HepG2 (cell line): ENCODE results near the gene CHST4. TPM values are rescaled to one million over a fixed set of nuclear protein-coding genes. Genes with fewer than 3 reads are reported as not detected.

Experiments used
- ATAC-seq: fragments of 200-7000 bp; cut with Tn5 transposase; 3 replicates; pipeline ENCODE4 v1.9.1; 2020; ENCODE audit warnings: mild to moderate bottlenecking, moderate library complexity
- BruUV-seq: library from RNA; stranded (reverse); fragments of 400-500 nt; replicated peaks from 2 replicates; lab custom pipeline; 2021; lab: Mats Ljungman, UMichigan
- CTCF ChIA-PET: fragments of 300-600 bp; formaldehyde crosslinking; extraction: SDS; loops from one replicate; lab custom pipeline; 2021; ENCODE audit warnings: low total read pairs, inconsistent platforms, low intra/inter-chr PET ratio; lab: Yijun Ruan, JAX
- POLR2A ChIA-PET: fragments of 350-600 bp; sonication (Branson Sonifier 250); formaldehyde crosslinking; loops from one replicate; lab custom pipeline; 2020; ENCODE audit warnings: antibody characterized with exemption, inconsistent platforms; lab: Yijun Ruan, JAX
- DNase-seq: peaks from one replicate; pipeline ENCODE4 v3.0.0-alpha.2; 2015; ENCODE audit warnings: low spot score
- FAIRE-seq: peaks from 3 replicates; lab custom pipeline; 2011; peaks lifted over from hg19 to GRCh38; lab: Jason Lieb, UNC
- H2AFZ ChIP-seq: one replicate; pipeline ENCODE4 v1.6.1; 2011; ENCODE audit warnings: low read length, inconsistent platforms
- H3K27ac ChIP-seq: fragments of 300-600 bp; 3 replicates; pipeline ENCODE4 v1.8.0; 2011; ENCODE audit warnings: mixed run types, mild to moderate bottlenecking, mixed read lengths, low read length, inconsistent platforms; ENCODE audit not compliant: insufficient read depth; ENCODE audit errors: extremely low read length
- H3K27me3 ChIP-seq, 2 experiments: fragments of 200-600 bp in 1 of 2; 2 replicates in 1 of 2; 3 replicates in 1 of 2; pipeline versions ENCODE4 v1.6.0 to v1.8.0; 2011; ENCODE audit warnings: low read length in 2 of 2, mild to moderate bottlenecking in 2 of 2, moderate library complexity in 2 of 2, inconsistent platforms in 1 of 2; ENCODE audit not compliant: insufficient read depth in 2 of 2, control insufficient read depth in 1 of 2
- H3K36me3 ChIP-seq, 2 experiments: fragments of 200-600 bp in 1 of 2; replicated peaks in 1 of 2; 2 replicates in 1 of 2; 3 replicates in 1 of 2; pipeline versions ENCODE4 v1.5.1 to v1.8.0; 2011; ENCODE audit warnings: low read length in 2 of 2, inconsistent platforms in 1 of 2; ENCODE audit not compliant: insufficient read depth in 2 of 2, control insufficient read depth in 1 of 2
- H3K4me1 ChIP-seq: 2 replicates; pipeline ENCODE4 v1.5.1; 2012; ENCODE audit warnings: low read length, inconsistent platforms; ENCODE audit not compliant: insufficient read depth
- H3K4me2 ChIP-seq: 2 replicates; pipeline ENCODE4 v1.6.0; 2011; ENCODE audit warnings: low read depth, low read length, inconsistent platforms
- H3K4me3 ChIP-seq, 3 experiments: fragments of 200-600 bp in 1 of 3; sonication (generic), shearing (Covaris generic) in 1 of 3; replicated peaks in 1 of 3; 2 replicates each; pipeline ENCODE4 v1.5.1; 2011 to 2016; ENCODE audit warnings: low read length in 3 of 3, inconsistent platforms in 2 of 3, low read depth in 2 of 3, mild to moderate bottlenecking in 2 of 3, control low read depth in 1 of 3, mixed read lengths in 1 of 3; ENCODE audit not compliant: insufficient read depth in 1 of 3
- H3K79me2 ChIP-seq: one replicate; pipeline ENCODE4 v1.6.1; 2011; ENCODE audit warnings: low read length, inconsistent platforms; ENCODE audit not compliant: insufficient read depth
- H3K9ac ChIP-seq: 2 replicates; pipeline ENCODE4 v1.6.0; 2011; ENCODE audit warnings: mild to moderate bottlenecking, low read depth, low read length, inconsistent platforms; ENCODE audit not compliant: insufficient read depth
- H3K9me3 ChIP-seq: 2 replicates; pipeline ENCODE4 v1.5.1; 2012; ENCODE audit warnings: mild to moderate bottlenecking, low read length
- H4K20me1 ChIP-seq: 2 replicates; pipeline ENCODE4 v1.6.0; 2011; ENCODE audit warnings: inconsistent platforms, mild to moderate bottlenecking, low read length, moderate library complexity; ENCODE audit not compliant: insufficient read depth
- E2F2 ChIP-seq: sonication (generic); formaldehyde crosslinking; IDR thresholded peaks from 2 replicates; pipeline ENCODE4 v1.4.0; 2020; ENCODE audit warnings: missing genetic modification reagents, borderline replicate concordance
- FOSL2 ChIP-seq: sonication (generic); formaldehyde crosslinking; IDR thresholded peaks from 2 replicates; pipeline ENCODE4 v1.4.0; 2020; ENCODE audit warnings: missing genetic modification reagents
- FOXA3 ChIP-seq: IDR thresholded peaks from 2 replicates; pipeline ENCODE4 v1.6.1; 2016; ENCODE audit warnings: missing genetic modification reagents, missing compliant biosample characterization
- FOXM1 ChIP-seq: sonication (generic); formaldehyde crosslinking; IDR thresholded peaks from 2 replicates; pipeline ENCODE4 v1.5.0; 2020; ENCODE audit warnings: missing genetic modification reagents
- FOXP1 ChIP-seq, 2 experiments: fragments of 450-650 bp in 1 of 2; IDR thresholded peaks; 2 replicates each; pipeline ENCODE4 v1.6.1; 2017 to 2018; ENCODE audit warnings: antibody characterized with exemption in 1 of 2
- HNRNPL ChIP-seq: fragments of 200-400 bp; formaldehyde crosslinking; IDR thresholded peaks from 2 replicates; pipeline ENCODE4 v1.6.1; 2017; ENCODE audit warnings: mild to moderate bottlenecking, low read depth, low read length
- NFIB ChIP-seq: sonication (generic); formaldehyde crosslinking; IDR thresholded peaks from 2 replicates; pipeline ENCODE4 v1.9.0; 2021; ENCODE audit warnings: missing genetic modification reagents, mild to moderate bottlenecking, borderline replicate concordance
- NR2F6 ChIP-seq, 2 experiments: IDR thresholded peaks; 2 replicates each; pipeline ENCODE4 v1.6.1; 2016; ENCODE audit warnings: antibody characterized with exemption in 1 of 2, mild to moderate bottlenecking in 1 of 2
- PPARG ChIP-seq: conservative IDR thresholded peaks from 2 replicates; pipeline ENCODE4 v1.6.1; 2016; ENCODE audit warnings: missing biosample characterization, missing genetic modification reagents
- RBM22 ChIP-seq: fragments of 200-400 bp; formaldehyde crosslinking; optimal IDR thresholded peaks from 2 replicates; pipeline ENCODE3; 2017; ENCODE audit warnings: mild to moderate bottlenecking, low read length, moderate library complexity
- RFX3 ChIP-seq: IDR thresholded peaks from 2 replicates; pipeline ENCODE4 v1.6.1; 2016; ENCODE audit warnings: missing biosample characterization, missing genetic modification reagents
- RXRA ChIP-seq: sonication (generic); formaldehyde crosslinking; IDR thresholded peaks from 2 replicates; pipeline ENCODE4 v1.5.1; 2020; ENCODE audit warnings: missing genetic modification reagents
- SIN3A ChIP-seq: IDR thresholded peaks from 2 replicates; pipeline ENCODE4 v1.6.1; 2011; ENCODE audit warnings: low read depth, mild to moderate bottlenecking, control low read depth, low read length, borderline replicate concordance
- SIX4 ChIP-seq: sonication (generic); formaldehyde crosslinking; IDR thresholded peaks from 2 replicates; pipeline ENCODE4 v1.4.0; 2020; ENCODE audit warnings: missing genetic modification reagents
- SMAD3 ChIP-seq: sonication (generic); formaldehyde crosslinking; IDR thresholded peaks from 2 replicates; pipeline ENCODE4 v1.4.0; 2020; ENCODE audit warnings: missing genetic modification reagents
- SP5 ChIP-seq: IDR thresholded peaks from 2 replicates; pipeline ENCODE4 v1.6.1; 2016; ENCODE audit warnings: low read depth, borderline replicate concordance
- ZBTB3 ChIP-seq: sonication (generic); formaldehyde crosslinking; IDR thresholded peaks from 2 replicates; pipeline ENCODE4 v1.4.0; 2020; ENCODE audit warnings: low read depth, mild to moderate bottlenecking, moderate library complexity, missing genetic modification reagents, borderline replicate concordance
- ZNF431 ChIP-seq: sonication (generic); formaldehyde crosslinking; IDR thresholded peaks from 2 replicates; pipeline ENCODE4 v1.9.0; 2022; ENCODE audit warnings: missing genetic modification reagents, low read depth, mild to moderate bottlenecking, borderline replicate concordance
- WGBS: methylation state at CpG from one replicate; pipeline ENCODE4 v1.1.6; 2017; ENCODE audit warnings: low lambda C conversion rate; 5-methylcytosine and 5-hydroxymethylcytosine counted together
- in situ Hi-C: cut with HindIII; loops from 2 replicates; pipeline ENCODE4 v1.10.0; 2017; ENCODE audit warnings: low pct_unique_long_range_greater_than_20kb; ENCODE audit not compliant: extremely low pct_ligation_motif_present
- intact Hi-C: fragments of 100-400 bp; cut with micrococcal nuclease; formaldehyde crosslinking; loops from one replicate; pipeline ENCODE4 v1.10.0; 2022; ENCODE audit not compliant: unreplicated experiment
- polyA plus RNA-seq, 8 experiments: library from polyadenylated mRNA; depleted of rRNA in 3 of 8; stranded (reverse) in 7 of 8; unstranded in 1 of 8; fragments of >200 nt; fragmentation: Illumina TruSeq in 4 of 8; extraction: Trizol in 4 of 8; gene quantifications; 2 replicates each; pipeline versions ENCODE4 v1.2.1 to v1.2.3, GENCODE V29; 2011 to 2016; ENCODE audit warnings: low read depth in 4 of 8, missing spikeins in 1 of 8, mixed read lengths in 1 of 8; ENCODE audit not compliant: insufficient read depth in 1 of 8
- total RNA-seq, 5 experiments: library from RNA; depleted of rRNA; stranded (reverse); fragments of >200 nt; fragmentation: Illumina TruSeq; extraction: Trizol; gene quantifications; 2 replicates each; pipeline ENCODE4 v1.2.3, GENCODE V29; 2016; ENCODE audit warnings: low read depth in 1 of 5
- TF ChIP-seq, protein P1 (sequence below): sonication (generic); IDR thresholded peaks from 2 replicates; pipeline ENCODE4 v1.6.1; 2016; ENCODE audit warnings: low read depth, borderline replicate concordance

Gene CHST4
- total and polyA plus RNA-seq, 2 of the 13 experiments (the other 11 are each of a cell fraction or from before 2014, with no cell fraction given), result not detected

DNA sequence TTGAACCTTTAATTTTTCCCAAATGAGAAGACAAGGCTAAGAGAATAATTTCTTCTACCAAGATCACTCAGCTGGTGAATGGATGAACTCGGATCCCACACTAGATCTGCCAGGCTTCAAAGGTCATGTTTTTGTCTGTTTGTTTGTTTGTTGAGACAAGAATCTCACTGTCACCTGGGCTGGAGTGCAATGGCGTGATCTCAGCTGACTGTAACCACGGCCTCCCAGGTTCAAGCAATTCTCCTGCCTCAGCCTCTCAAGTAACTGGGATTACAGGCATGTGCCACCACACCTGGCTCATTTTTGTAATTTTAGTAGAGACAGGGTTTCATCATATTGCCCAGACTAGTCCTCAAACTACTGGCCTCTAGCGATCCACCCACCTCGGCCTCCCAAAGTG lies 43.7 kb upstream of the CHST4 start (continued):
- TF ChIP-seq, protein P1, sequence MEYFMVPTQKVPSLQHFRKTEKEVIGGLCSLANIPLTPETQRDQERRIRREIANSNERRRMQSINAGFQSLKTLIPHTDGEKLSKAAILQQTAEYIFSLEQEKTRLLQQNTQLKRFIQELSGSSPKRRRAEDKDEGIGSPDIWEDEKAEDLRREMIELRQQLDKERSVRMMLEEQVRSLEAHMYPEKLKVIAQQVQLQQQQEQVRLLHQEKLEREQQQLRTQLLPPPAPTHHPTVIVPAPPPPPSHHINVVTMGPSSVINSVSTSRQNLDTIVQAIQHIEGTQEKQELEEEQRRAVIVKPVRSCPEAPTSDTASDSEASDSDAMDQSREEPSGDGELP, result peak; percentile 63
- TF ChIP-seq FOXM1 (CRISPR knock-in tag) (no peak), FOXP1 (IDR thresholded peaks at IDR 0.05) (no peak), FOXP1 (CRISPR knock-in tag; IDR thresholded peaks at IDR 0.05) (peak; percentile 36; the same call in 1 of the 2 replicates), RXRA (no peak)

GRCh38 chr16:71484006-71484893 lies 42.0 kb upstream of the CHST4 start:
- Histone ChIP-seq H3K4me2 (peak overlapping the region; percentile 85), H3K4me1 (peaks cover 24% of the 10 kb centered on the region), H2AFZ (peak overlapping the region; percentile 99), H3K9ac (peak overlapping the region; percentile 84), H3K9me3 (no peaks in the 10 kb centered on the region), H3K79me2 (peaks cover 3% of the 10 kb centered on the region), H3K27me3 (peaks cover 0 to 4% of the 10 kb centered on the region in 2 experiments; a peak in 2 of 5 replicates), H4K20me1 (no peaks in the 10 kb centered on the region), H3K36me3 (no peaks in the 10 kb centered on the region), H3K27ac (peak overlapping the region; percentile 83), H3K4me3 (peak overlapping the region; percentile 81 to 95 (median 88))
- WGBS, result under 1% methylated on average over 39 of the region's 44 CpGs
- POLR2A ChIA-PET, result interaction anchor here (0.9 to 1.8 kb wide), 10 partner anchors 9 to 127 kb away, joined by 3 to 58 read pairs (median 5); partner anchors contain the start of gene ZNF23
- DNase-seq (peak; percentile 91), FAIRE-seq (peak; percentile 100), ATAC-seq (peak; percentile 93)
- in situ Hi-C loops, result loop anchor here (10.0 kb wide), 1 partner anchor 121 kb away; no protein-coding TSS in a partner anchor
- CTCF ChIA-PET, result no interaction called here
- BruUV-seq, result TSS peak; percentile 94
- intact Hi-C loops, result loop anchor here (1.0 kb wide), 1 partner anchor 22 kb away; the partner anchor contains the start of gene ZNF23
- TF ChIP-seq FOXA3 (CRISPR knock-in tag) (peak; percentile 60), FOSL2 (CRISPR knock-in tag) (peak; percentile 66), ZNF431 (CRISPR knock-in tag) (peak; percentile 37; the same call in 1 of the 2 replicates), ZBTB3 (CRISPR knock-in tag) (peak; percentile 76; the same call in 1 of the 2 replicates), NFIB (CRISPR knock-in tag) (no peak), SIN3A (peak; percentile 84; the same call in 1 of the 2 replicates), NR2F6 (IDR thresholded peaks at IDR 0.05) (peak; percentile 27; the same call in 1 of the 2 replicates), NR2F6 (CRISPR knock-in tag; IDR thresholded peaks at IDR 0.05) (peak; percentile 51; the same call in 1 of the 2 replicates), PPARG (CRISPR knock-in tag) (peak; percentile 26; the same call in 1 of the 2 replicates), E2F2 (CRISPR knock-in tag) (0 out of 2 replicates have a peak, but pooled peaks have one; percentile 30), HNRNPL (0 out of 2 replicates have a peak, but pooled peaks have one; percentile 45), RFX3 (CRISPR knock-in tag) (peak; percentile 14; the same call in 1 of the 2 replicates), SP5 (CRISPR knock-in tag) (peak; percentile 47), SMAD3 (CRISPR knock-in tag) (peak; percentile 65; the same call in 1 of the 2 replicates), RBM22 (no peak), SIX4 (CRISPR knock-in tag) (peak; percentile 72; the same call in 1 of the 2 replicates)
